T47D (cell line): ENCODE data around the gene RNF181.
"Not testable (repeated sequence)": the region's sequence is repeated elsewhere in the genome, so short reads cannot be mapped to it uniquely, and the experiment has no call there.

Source experiments
- DNase-seq, 2 experiments: peaks; one replicate each; pipeline versions ENCODE4 v3.0.0 to v3.0.0-alpha.2; 2011 to 2012; ENCODE audit warnings: low read depth in 1 of 2, low spot score in 1 of 2
- JUND ChIP-seq: IDR thresholded peaks from 2 replicates; pipeline ENCODE4 v1.6.1; 2012; ENCODE audit warnings: low read depth
- in situ Hi-C: cut with HindIII; loops from 2 replicates; pipeline ENCODE4 v1.10.0; 2016; ENCODE audit warnings: low sequenced_read_pairs, low pct_unique_long_range_greater_than_20kb

The RNF181 gene

DNA sequence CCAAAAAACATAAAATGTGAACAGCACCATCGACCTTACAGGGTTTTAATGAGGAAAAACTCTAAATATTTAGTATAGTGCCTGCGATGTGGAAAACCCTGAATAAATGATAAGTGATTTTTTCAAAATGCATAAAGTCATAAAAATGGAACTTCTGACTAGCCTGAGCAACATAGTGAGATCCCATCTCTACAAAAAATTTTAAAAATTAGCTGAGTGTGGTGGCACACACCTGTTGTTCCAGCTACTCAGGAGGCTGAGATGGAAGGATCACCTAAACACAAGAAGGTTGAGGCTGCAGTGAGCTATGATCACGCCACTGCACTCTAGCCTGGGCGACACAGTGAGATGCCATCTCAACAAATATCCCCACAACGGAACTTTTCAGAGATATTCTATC lies 38.4 kb upstream of the RNF181 start:
- in situ Hi-C loops = no loop called here
- TF ChIP-seq JUND = no peak
- DNase-seq = no peak

DNA sequence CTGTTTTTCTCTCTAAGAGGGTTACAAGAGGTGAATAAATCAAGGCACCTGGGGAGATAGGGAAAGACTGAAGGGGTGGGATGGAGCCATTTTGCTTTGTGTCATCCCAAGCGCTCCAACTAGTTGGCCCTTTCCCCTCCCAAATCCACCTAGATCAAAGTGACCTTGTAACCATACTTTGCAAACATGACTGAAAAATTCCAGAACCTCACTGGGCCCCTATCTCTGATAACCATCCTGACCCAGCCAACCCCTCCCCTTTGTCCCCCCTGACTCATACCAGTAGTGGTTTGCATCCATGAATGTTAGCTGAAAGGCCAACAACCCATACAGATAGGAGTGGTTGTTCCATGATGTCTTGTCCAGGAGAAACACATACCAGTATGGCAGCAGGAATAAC lies 37.4 kb upstream of the RNF181 start:
- TF ChIP-seq JUND = no peak
- DNase-seq = no peak
- in situ Hi-C loops = no loop called here

DNA sequence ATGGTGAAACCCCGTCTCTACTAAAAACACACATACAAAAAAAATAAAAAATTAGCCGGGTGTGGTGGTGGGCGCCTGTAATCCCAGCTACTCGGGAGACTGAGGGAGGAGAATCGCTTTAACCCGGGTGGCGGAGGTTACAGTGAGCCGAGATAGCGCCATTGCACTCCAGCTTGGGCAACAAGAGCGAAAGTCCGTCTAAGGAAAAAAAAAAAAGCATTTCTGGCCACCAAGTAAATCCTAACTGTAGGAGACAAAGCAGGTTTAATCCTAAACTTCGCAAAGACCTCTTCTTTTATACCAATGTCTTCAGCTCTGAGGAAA lies 35.2 kb upstream of the RNF181 start:
- in situ Hi-C loops, DNase-seq: not testable (repeated sequence)

DNA sequence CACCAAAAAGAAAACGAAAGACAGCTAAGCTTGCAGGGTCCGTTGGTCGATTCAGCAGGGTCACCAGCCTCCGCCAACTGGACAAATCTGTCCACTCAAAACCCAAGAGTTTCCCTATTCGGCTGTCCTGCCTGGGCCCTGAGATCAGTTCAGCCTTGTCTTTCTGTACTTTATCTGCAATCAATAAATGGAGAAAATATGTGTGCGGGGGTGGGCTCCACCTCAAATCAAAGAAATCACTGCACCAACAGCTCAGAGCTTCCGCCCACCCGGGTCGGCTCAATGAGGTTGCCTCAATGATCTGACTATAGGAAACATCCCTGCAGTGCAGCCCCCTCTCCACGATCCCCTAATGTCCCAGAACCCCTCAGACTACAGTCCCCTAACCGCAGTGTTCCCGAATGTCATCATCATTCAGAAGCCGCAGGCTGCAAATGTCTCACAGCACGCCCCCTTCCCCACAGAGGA lies 34.7 kb upstream of the RNF181 start:
- no peak for TF ChIP-seq JUND
- in situ Hi-C loops = no loop called here
- DNase-seq = no peak

DNA sequence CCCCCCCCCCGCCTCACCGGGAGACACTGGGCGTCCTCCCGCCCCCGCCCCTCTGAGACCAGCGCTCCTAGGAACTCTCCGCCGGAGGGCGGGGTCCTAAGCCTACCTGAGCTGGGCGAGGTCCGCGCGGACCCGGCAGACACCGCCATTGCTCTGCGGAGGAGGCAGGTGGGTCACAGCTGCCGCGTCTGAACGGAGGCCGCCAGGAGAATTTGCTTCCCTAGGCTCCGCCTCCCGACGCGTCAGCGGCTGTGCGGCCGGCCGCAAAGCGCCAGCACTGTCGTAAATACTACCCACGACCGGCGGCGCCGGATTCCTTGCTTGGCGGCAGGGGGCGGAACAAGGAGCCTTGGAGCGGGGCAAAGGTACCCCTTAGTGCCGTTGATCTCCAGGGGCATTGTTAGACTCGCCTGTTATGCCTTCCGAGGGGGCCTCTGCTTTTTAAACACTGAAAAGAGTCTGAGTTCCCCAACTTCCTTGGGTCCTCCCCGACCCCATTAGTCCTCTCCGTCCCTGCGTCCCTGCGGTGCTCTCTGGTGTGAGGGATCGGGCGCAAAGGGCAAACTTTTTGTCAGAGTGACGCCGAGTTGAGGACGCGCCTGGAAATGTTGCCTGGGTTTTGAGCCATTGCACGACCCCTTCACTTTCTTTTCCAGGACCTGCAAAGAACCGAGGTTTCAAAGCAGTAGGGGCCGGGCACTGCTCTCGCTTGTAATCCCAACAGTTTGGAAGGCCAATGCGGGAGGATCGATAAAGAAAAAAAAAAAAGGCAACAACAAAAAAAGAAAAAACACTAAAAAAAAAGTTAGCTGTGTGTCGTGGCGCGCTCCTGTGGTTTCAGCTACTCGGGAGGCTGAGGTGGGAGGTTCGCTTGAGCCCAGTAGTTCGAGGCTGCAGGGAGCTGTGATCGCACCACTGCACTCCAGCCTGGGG lies 34.0 kb upstream of the RNF181 start, which contains the start of gene GGCX:
Gene GGCX, minus strand, starts transcription at position 214 of the 933 bp plus-strand sequence. Its CDS starts 65 bp downstream, at position 149.
- DNase-seq = peak; percentile 58 to 92
- in situ Hi-C loops = no loop called here

DNA sequence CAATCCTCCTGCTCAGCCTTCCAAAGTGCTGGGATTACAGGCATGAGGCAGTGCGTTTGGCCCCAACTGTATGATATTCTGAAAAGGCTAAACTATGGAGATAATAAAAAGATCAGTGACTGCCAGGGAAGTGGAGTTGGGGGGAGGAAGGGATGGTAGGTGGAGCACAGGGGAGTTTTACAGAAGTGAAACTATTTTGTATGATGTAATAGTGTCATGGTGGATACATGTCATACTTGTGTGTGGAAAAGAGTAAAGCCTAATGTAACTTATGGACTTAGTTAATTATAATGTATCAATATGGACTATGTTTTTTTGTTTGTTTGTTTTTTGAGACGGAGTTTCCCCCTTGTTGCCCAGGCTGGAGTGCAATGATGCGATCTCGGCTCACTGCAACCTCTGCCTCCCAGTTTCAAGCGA lies 31.4 kb upstream of the RNF181 start:
- DNase-seq = no peak
- TF ChIP-seq JUND = no peak
- in situ Hi-C loops = no loop called here

More for the DNA sequence above, 34.0 kb upstream of the RNF181 start, which contains the start of gene GGCX:
- TF ChIP-seq JUND = no peak

DNA sequence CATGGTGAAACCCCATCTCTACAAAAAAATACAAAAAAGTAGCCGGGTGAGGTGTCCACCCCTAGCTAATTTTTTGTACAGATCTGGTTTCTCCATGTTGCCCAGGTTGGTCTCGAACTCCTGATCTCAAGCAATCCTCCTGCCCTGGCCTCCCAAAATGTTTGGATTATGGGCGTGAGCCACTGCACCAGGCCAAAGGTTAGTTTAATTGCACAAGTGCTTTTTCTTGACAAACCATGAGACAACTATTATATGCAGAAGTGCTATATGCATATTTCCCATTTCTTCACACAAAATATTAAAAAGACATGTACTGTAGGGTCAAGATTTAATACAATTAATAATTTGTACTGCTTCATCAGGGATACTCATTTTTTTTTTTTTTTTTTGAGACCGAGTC lies 29.3 kb upstream of the RNF181 start:
- no peak for TF ChIP-seq JUND
- DNase-seq = no peak
- in situ Hi-C loops = no loop called here

DNA sequence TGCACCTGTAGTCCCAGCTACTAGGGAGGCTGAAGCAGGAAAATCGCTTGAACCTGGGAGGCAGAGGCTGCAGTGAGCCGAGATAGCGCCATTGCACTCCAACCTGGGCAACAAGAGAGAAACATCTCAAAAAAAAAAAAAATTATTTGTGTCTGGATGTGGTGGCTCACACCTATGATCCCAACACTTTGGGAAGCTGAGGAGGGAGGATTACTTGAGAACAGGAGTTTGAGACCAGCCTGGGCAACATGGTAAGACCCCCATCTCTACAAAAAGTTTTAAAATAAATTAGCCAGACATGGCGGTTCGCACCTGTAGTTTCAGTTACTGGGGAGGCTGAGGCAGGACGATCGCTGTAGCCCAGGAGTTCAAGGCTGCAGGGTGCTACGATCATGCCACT lies 19.8 kb upstream of the RNF181 start:
- in situ Hi-C loops = no loop called here
- no peak for DNase-seq

DNA sequence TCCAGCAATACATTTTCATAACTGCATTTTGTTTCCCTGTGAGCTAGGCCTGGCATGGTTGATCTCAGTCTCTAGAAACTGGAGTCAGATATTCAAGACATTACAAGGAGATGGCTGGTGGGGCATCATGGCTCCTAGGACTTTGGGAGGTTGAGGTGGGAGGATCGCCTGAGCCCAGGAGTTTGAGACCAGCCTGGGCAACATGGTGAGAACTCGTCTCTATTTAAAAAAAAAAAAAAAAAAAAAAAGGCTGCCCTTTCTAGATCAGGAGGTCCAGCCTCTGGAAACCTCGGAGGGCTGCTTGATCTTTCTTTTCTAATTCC lies 18.5 kb upstream of the RNF181 start:
- in situ Hi-C loops = no loop called here

More for the DNA sequence above, 19.8 kb upstream of the RNF181 start:
- no peak for TF ChIP-seq JUND

DNA sequence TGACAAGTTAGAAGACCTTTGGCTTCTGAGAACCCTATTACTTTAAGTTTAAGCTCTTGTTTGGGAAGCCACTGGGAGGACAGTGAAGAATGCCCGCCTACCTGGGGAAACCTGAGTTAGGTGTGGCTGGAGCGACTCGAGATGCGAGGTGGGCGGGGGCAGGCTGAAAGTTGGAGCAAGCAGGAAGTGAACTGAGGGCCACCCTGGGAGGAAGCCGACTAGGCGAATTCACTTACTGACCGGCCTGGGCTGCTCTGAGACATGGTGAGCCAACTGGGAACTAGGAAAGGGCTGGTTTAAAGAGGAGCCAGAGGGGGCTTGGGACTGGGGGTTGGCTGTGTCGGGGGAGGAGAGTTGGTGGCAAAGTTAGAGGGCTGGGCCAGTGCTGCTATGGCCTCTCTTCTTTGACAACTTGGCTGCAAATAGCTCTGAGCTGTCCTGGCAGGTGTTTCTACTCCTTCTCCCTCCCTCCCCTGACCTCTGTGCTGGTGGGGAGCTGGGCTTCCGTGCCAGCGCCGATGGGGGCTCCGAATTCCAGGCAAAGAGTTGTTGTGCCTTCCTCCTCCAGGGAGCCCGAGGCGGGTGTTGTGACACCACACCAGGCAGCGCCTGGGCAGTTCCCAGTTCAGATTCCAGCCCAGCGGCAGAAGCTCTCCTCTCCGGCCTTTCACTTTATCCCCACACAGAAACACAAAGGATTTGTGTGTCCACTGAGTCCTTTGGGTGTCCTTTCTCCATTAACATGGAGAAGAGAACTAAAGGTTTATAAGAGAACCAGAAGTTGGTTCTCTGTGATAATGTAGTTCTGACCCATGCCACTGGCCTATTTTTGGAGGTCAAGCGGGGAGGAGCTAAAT lies 17.9 kb upstream of the RNF181 start, which contains the start of gene VAMP8:
Gene VAMP8, plus strand, starts transcription at position 201 of the 857 bp plus-strand sequence. Its CDS starts 61 bp downstream, at position 262.
- in situ Hi-C loops = no loop called here
- no peak for TF ChIP-seq JUND
- peak; percentile 69 to 86 for DNase-seq

More for the DNA sequence above, 18.5 kb upstream of the RNF181 start:
- no peak for TF ChIP-seq JUND
- no peak for DNase-seq

DNA sequence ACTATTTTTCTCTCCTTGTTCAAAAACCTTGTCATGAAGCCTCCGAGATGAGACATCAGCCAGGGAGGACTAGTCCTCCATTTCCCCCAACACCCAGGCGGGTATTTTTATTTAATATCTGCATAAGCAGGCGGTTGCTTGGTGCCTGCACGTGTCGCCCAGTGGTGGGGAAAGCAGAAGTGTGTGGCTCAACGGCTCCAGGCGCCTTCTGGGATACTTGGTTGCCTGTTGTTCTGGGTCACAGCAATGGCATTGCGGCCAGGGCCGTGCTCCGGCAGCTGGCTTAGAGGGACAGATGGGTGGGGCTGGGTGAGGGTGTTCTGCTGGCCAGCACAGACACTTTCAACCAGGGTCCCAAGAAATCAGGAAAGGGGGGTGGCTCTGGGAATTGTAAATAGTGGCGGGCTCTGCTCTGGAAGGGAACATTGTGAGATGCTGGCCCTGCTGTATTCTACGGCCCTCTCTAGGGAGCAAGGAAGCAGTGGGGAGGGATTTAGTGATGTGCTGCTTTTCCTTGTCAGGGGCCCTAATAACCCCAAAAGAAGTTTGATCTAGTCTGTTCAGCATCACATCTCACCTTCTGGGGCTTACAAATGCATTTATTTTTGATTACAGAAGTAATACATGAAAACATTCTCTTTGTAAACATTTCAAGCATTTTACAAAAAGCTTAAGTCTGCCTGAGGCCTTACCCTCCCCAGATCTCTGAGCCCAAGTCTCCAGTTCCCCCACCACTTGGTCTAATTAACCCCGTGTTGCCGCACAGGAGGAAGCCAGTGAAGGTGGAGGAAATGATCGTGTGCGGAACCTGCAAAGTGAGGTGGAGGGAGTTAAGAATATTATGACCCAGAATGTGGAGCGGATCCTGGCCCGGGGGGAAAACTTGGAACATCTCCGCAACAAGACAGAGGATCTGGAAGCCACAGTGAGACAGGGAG lies 17.0 kb upstream of the RNF181 start:
- TF ChIP-seq JUND = no peak
- no peak for DNase-seq
- in situ Hi-C loops = no loop called here

DNA sequence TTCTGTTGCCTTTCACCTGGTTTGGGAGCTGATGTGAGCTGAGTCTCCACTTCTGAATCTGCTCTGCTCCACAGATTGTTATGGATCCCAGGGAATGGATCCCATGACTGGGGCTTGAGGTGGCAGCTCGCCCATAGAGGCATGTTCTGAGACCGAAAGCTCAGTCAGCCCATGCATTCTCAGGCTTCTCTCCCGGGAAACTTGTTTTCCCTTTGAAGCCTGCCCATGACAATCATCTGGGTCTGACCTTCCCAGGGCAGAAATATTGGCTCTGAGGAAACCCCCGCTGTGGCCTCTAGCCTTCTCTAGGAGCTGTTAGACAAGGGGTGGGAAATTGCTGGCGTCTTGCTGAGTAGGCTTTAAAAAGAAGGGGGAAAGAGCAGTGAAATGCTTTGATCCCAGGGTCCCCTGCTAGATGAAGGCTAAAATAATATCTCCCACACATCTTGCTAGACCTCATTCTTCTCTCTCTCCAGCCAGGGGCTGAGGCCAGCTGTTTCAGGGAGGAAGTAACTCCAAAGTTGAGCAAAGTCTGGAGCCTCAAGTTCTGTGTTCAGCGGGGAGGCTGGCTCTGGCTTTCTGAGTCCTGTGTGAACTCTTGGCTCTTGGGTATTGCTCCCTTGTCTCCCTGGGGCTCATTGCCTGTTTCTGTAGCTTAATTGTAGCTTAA lies 16.1 kb upstream of the RNF181 start:
- TF ChIP-seq JUND = no peak
- no peak for DNase-seq
- in situ Hi-C loops = no loop called here
